Activated CD8-positive, alpha-beta memory T cell treated with anti-CD3 and anti-CD28 coated beads for 48 hours (primary cell): ENCODE measurements around the gene PICK1.
"Not testable (repeated sequence)": the region's sequence is repeated elsewhere in the genome, so short reads cannot be mapped to it uniquely, and the experiment has no call there.

Experiments
- DNase-seq, 3 experiments: peaks; one replicate each; pipeline ENCODE4 v3.0.0-alpha.2; 2020; ENCODE audit warnings: low read depth in 2 of 3, low spot score in 2 of 3

Gene PICK1

GRCh38 chr22:38030311-38031133 is 26.7 kb upstream of the PICK1 start:
- no peak for DNase-seq

- no peak for DNase-seq
Observed at GRCh38 chr22:38031491-38031890, 25.7 kb upstream of the PICK1 start.

- DNase-seq, result no peak
Observed at GRCh38 chr22:38032681-38033521, 24.3 kb upstream of the PICK1 start.

GRCh38 chr22:38033522-38034277 is 23.5 kb upstream of the PICK1 start:
- DNase-seq, result no peak

GRCh38 chr22:38034278-38034882 is 22.8 kb upstream of the PICK1 start:
- no peak for DNase-seq

GRCh38 chr22:38034884-38035529 is 22.2 kb upstream of the PICK1 start:
- DNase-seq, result no peak

GRCh38 chr22:38035530-38035885 is 21.7 kb upstream of the PICK1 start:
- DNase-seq, result no peak

GRCh38 chr22:38036392-38037062 is 20.7 kb upstream of the PICK1 start:
- no peak for DNase-seq

- not testable (repeated sequence) for DNase-seq
Observed at GRCh38 chr22:38037367-38038150, 19.6 kb upstream of the PICK1 start.

- no peak for DNase-seq
Observed at GRCh38 chr22:38038426-38038825, 18.8 kb upstream of the PICK1 start.

- no peak for DNase-seq
Observed at GRCh38 chr22:38038890-38039812, 18.1 kb upstream of the PICK1 start.

- no peak for DNase-seq
Observed at GRCh38 chr22:38040953-38041759, 16.0 kb upstream of the PICK1 start.

- no peak for DNase-seq
Observed at GRCh38 chr22:38041760-38042487, 15.3 kb upstream of the PICK1 start.

GRCh38 chr22:38042488-38042790 is 14.8 kb upstream of the PICK1 start:
- DNase-seq, result no peak

GRCh38 chr22:38043151-38044039 is 13.8 kb upstream of the PICK1 start:
- no peak for DNase-seq
